C4-2B (cell line): ENCODE results near the gene SOX5.

ENCODE experiments used
- CTCF ChIP-seq: fragments of 450-650 bp; conservative IDR thresholded peaks from 2 replicates; pipeline ENCODE4 v1.5.1; 2017; ENCODE audit warnings: mild to moderate bottlenecking
- ZFX ChIP-seq: fragments of 450-650 bp; IDR thresholded peaks from 2 replicates; pipeline ENCODE4 v1.6.1; 2017

GRCh38 chr12:23893611-23894010, 55.9 kb downstream of the SOX5 start:
- TF ChIP-seq CTCF, result no peak
- TF ChIP-seq ZFX, result no peak
